Neural cell (in vitro differentiated cells): Measurements from ENCODE around the gene STEAP1B. TPM values are rescaled to one million over a fixed set of nuclear protein-coding genes. Genes with fewer than 3 reads are reported as not detected.

Source experiments
- H2AFZ ChIP-seq: fragments of 200-600, 300-800 bp; sonication (generic), shearing (Covaris generic); 2 replicates; pipeline ENCODE4 v1.6.0; 2014; ENCODE audit warnings: low read depth, mild to moderate bottlenecking, antibody characterized with exemption, low read length, moderate library complexity
- H3F3A ChIP-seq: fragments of 200-600 bp; shearing (Covaris generic); 2 replicates; pipeline ENCODE4 v1.6.1; 2016; ENCODE audit warnings: mild to moderate bottlenecking, moderate library complexity, mixed read lengths, antibody characterized with exemption, low read length; ENCODE audit not compliant: insufficient read depth, poor library complexity, severe bottlenecking
- H3K27ac ChIP-seq: fragments of 200-600, 300-800 bp; sonication (generic), shearing (Covaris generic); 2 replicates; pipeline ENCODE4 v1.5.1; 2014; ENCODE audit warnings: mild to moderate bottlenecking, low read length, moderate library complexity
- H3K27me3 ChIP-seq: fragments of 300-800, 200-600 bp; sonication (generic), shearing (Covaris generic); 2 replicates; pipeline ENCODE4 v1.6.0; 2014; ENCODE audit warnings: mild to moderate bottlenecking, low read depth, low read length, moderate library complexity; ENCODE audit not compliant: insufficient read depth
- H3K36me3 ChIP-seq: fragments of 300-800, 200-600 bp; sonication (generic), shearing (Covaris generic); 2 replicates; pipeline ENCODE4 v1.5.1; 2014; ENCODE audit warnings: mild to moderate bottlenecking, antibody characterized with exemption, low read length, moderate library complexity; ENCODE audit not compliant: insufficient read depth
- H3K4me2 ChIP-seq: fragments of 300-800, 200-600 bp; sonication (generic), shearing (Covaris generic); 2 replicates; pipeline ENCODE4 v1.6.0; 2014; ENCODE audit warnings: mild to moderate bottlenecking, low read length
- H3K4me3 ChIP-seq: fragments of 300-800, 200-600 bp; sonication (generic), shearing (Covaris generic); 2 replicates; pipeline ENCODE4 v1.5.1; 2014; ENCODE audit warnings: mild to moderate bottlenecking, low read length, moderate library complexity
- H3K79me2 ChIP-seq: fragments of 200-600 bp; shearing (Covaris generic); replicated peaks from 2 replicates; pipeline ENCODE4 v1.6.0; 2014; ENCODE audit warnings: mild to moderate bottlenecking, low read length, moderate library complexity; ENCODE audit not compliant: insufficient read depth
- H3K9ac ChIP-seq: fragments of 300-800, 200-600 bp; sonication (generic), shearing (Covaris generic); 2 replicates; pipeline ENCODE4 v1.6.1; 2016; ENCODE audit warnings: mild to moderate bottlenecking, low read length, mixed read lengths
- H3K9me2 ChIP-seq: fragments of 200-600 bp; shearing (Covaris generic); 2 replicates; pipeline ENCODE4 v1.6.1; 2016; ENCODE audit warnings: mild to moderate bottlenecking, low read length, mixed read lengths; ENCODE audit not compliant: insufficient read depth
- H3K9me3 ChIP-seq: fragments of 200-600, 300-800 bp; sonication (generic), shearing (Covaris generic); 2 replicates; pipeline ENCODE4 v1.6.1; 2016; ENCODE audit warnings: mild to moderate bottlenecking, mixed run types, low read length, moderate library complexity, mixed read lengths
- H4K20me1 ChIP-seq: fragments of 200-600 bp; shearing (Covaris generic); 2 replicates; pipeline ENCODE4 v1.6.1; 2016; ENCODE audit warnings: mild to moderate bottlenecking, mixed run types; ENCODE audit not compliant: insufficient read depth
- CTCF ChIP-seq: fragments of 450-650 bp; IDR thresholded peaks from 2 replicates; pipeline ENCODE4 v1.5.1; 2014; ENCODE audit warnings: antibody characterized with exemption, mild to moderate bottlenecking, moderate library complexity; ENCODE audit not compliant: poor library complexity, severe bottlenecking
- EP300 ChIP-seq: fragments of 450-650 bp; conservative IDR thresholded peaks from 2 replicates; pipeline ENCODE4 v1.6.1; 2014; ENCODE audit warnings: antibody characterized with exemption, mild to moderate bottlenecking, moderate library complexity; ENCODE audit not compliant: poor library complexity, severe bottlenecking
- EZH2 ChIP-seq: fragments of 200-600, 300-800 bp; shearing (Covaris generic), sonication (generic); IDR thresholded peaks from 2 replicates; pipeline ENCODE4 v1.6.1; 2014; ENCODE audit warnings: antibody characterized with exemption, low read length, borderline replicate concordance, mild to moderate bottlenecking; ENCODE audit not compliant: insufficient read depth, poor library complexity, severe bottlenecking
- MXI1 ChIP-seq: fragments of 450-650 bp; conservative IDR thresholded peaks from 2 replicates; pipeline ENCODE4 v1.6.1; 2014; ENCODE audit warnings: antibody characterized with exemption, mild to moderate bottlenecking; ENCODE audit not compliant: poor library complexity, severe bottlenecking
- POLR2AphosphoS5 ChIP-seq: IDR thresholded peaks from 2 replicates; pipeline ENCODE4 v1.6.1; 2012
- RAD21 ChIP-seq: fragments of 450-650 bp; conservative IDR thresholded peaks from 2 replicates; pipeline ENCODE4 v1.6.1; 2014; ENCODE audit warnings: antibody characterized with exemption, mild to moderate bottlenecking, moderate library complexity
- SMC3 ChIP-seq: fragments of 450-650 bp; conservative IDR thresholded peaks from 2 replicates; pipeline ENCODE4 v1.6.1; 2014; ENCODE audit warnings: antibody characterized with exemption, mild to moderate bottlenecking, moderate library complexity; ENCODE audit not compliant: poor library complexity
- TAF1 ChIP-seq: IDR thresholded peaks from 2 replicates; pipeline ENCODE4 v1.6.1; 2012; ENCODE audit warnings: low read depth
- polyA plus RNA-seq: library from polyadenylated mRNA; depleted of rRNA; stranded (reverse); fragments of >200 nt; gene quantifications from 2 replicates; pipeline ENCODE4 v1.2.3, GENCODE V29; 2014
- TF ChIP-seq, protein P1 (sequence below): IDR thresholded peaks from 2 replicates; pipeline ENCODE4 v1.6.1; 2012; ENCODE audit warnings: borderline replicate concordance

The STEAP1B gene
- polyA plus RNA-seq, 1 donor from 2014 or later: 0.51 TPM

DNA sequence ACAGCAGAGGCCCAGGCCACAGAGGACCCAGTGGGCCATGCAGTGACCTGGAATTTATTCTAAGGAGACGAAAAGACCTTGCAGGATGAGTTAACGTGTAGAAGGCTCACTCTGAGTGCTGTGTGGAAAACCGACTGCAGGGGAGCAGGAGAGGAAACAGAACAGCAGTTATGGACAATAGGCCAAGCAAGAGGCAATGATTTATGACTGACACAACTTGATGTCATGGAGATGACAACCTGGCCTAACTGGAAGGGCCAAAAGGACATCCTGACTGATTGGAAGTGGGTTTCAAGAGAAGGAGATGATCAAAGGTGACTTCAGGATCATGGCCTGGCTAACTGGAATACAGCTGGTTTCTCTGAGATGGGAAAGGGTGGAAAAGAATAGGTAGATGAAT, 72.9 kb downstream of the STEAP1B start:
- no peak overlapping the region for H3K4me3 ChIP-seq
- H3K4me2 ChIP-seq: no peak overlapping the region
- no peaks in the 10 kb centered on the region for H3K36me3 ChIP-seq
- TF ChIP-seq CTCF (no peak), SMC3 (no peak), POLR2AphosphoS5 (no peak), MXI1 (no peak), EP300 (no peak), RAD21 (no peak), TAF1 (no peak), EZH2 (no peak)
- TF ChIP-seq, protein P1, sequence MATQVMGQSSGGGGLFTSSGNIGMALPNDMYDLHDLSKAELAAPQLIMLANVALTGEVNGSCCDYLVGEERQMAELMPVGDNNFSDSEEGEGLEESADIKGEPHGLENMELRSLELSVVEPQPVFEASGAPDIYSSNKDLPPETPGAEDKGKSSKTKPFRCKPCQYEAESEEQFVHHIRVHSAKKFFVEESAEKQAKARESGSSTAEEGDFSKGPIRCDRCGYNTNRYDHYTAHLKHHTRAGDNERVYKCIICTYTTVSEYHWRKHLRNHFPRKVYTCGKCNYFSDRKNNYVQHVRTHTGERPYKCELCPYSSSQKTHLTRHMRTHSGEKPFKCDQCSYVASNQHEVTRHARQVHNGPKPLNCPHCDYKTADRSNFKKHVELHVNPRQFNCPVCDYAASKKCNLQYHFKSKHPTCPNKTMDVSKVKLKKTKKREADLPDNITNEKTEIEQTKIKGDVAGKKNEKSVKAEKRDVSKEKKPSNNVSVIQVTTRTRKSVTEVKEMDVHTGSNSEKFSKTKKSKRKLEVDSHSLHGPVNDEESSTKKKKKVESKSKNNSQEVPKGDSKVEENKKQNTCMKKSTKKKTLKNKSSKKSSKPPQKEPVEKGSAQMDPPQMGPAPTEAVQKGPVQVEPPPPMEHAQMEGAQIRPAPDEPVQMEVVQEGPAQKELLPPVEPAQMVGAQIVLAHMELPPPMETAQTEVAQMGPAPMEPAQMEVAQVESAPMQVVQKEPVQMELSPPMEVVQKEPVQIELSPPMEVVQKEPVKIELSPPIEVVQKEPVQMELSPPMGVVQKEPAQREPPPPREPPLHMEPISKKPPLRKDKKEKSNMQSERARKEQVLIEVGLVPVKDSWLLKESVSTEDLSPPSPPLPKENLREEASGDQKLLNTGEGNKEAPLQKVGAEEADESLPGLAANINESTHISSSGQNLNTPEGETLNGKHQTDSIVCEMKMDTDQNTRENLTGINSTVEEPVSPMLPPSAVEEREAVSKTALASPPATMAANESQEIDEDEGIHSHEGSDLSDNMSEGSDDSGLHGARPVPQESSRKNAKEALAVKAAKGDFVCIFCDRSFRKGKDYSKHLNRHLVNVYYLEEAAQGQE: no peak
- H3K9me3 ChIP-seq: no peaks in the 10 kb centered on the region
- no peaks in the 10 kb centered on the region for H3F3A ChIP-seq
- H3K9ac ChIP-seq: no peak overlapping the region
- no peaks in the 10 kb centered on the region for H3K9me2 ChIP-seq
- H3K27me3 ChIP-seq: no peaks in the 10 kb centered on the region
- H3K79me2 ChIP-seq: no peaks in the 10 kb centered on the region
- H4K20me1 ChIP-seq: no peaks in the 10 kb centered on the region
- H3K27ac ChIP-seq: no peak overlapping the region
- H2AFZ ChIP-seq: no peak overlapping the region

GRCh38 chr7:22426463-22427094, 73.4 kb downstream of the STEAP1B start:
- no peak overlapping the region for H3K9ac ChIP-seq
- H3K9me2 ChIP-seq: no peaks in the 10 kb centered on the region
- H4K20me1 ChIP-seq: no peaks in the 10 kb centered on the region
- H3K36me3 ChIP-seq: no peaks in the 10 kb centered on the region
- no peaks in the 10 kb centered on the region for H3F3A ChIP-seq
- H2AFZ ChIP-seq: no peak overlapping the region
- no peak overlapping the region for H3K4me3 ChIP-seq
- H3K27ac ChIP-seq: no peak overlapping the region
- H3K4me2 ChIP-seq: no peak overlapping the region
- no peaks in the 10 kb centered on the region for H3K79me2 ChIP-seq
- TF ChIP-seq POLR2AphosphoS5 (no peak), EZH2 (no peak), SMC3 (no peak), RAD21 (no peak), EP300 (no peak), MXI1 (no peak), CTCF (no peak), TAF1 (no peak)
- TF ChIP-seq, protein P1: no peak
- no peaks in the 10 kb centered on the region for H3K27me3 ChIP-seq
- H3K9me3 ChIP-seq: no peaks in the 10 kb centered on the region
